G401.6 (cell line): ENCODE measurements around the gene RANBP17.
"Not testable (repeated sequence)": the region's sequence is repeated elsewhere in the genome, so short reads cannot be mapped to it uniquely, and the experiment has no call there.

Source experiments
- FAIRE-seq: peaks from 2 replicates; lab custom pipeline; 2012; peaks lifted over from hg19 to GRCh38; lab: Jason Lieb, UNC

RANBP17 gene

DNA sequence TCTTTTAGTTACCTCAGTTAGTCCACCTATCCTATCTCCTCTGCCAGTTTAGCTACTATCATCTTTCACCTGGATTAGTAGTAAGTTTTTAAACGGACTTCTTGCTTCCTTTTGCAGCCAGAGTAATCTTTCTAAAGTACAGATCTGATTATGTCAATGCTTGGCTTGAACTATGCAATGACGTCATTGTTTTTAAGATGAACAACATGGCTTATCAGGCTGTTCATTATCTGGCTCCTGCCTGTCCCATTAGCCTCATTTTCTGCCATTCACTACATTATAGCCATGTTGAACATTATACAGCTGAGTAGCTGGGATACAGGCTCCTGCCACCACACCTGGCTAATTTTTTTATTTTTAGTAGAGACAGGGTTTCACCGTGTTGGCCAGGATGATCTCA is 98.7 kb downstream of the RANBP17 start:
- no peak for FAIRE-seq

GRCh38 chr5:170963521-170963920 is 101.7 kb downstream of the RANBP17 start:
- FAIRE-seq = no peak

- no peak for FAIRE-seq
Measured at GRCh38 chr5:170974461-170974860, 112.6 kb downstream of the RANBP17 start.

- FAIRE-seq = not testable (repeated sequence)
Measured at GRCh38 chr5:170980261-170980660, 118.4 kb downstream of the RANBP17 start.

- no peak for FAIRE-seq
Measured at GRCh38 chr5:170985486-170985885, 123.7 kb downstream of the RANBP17 start.

DNA sequence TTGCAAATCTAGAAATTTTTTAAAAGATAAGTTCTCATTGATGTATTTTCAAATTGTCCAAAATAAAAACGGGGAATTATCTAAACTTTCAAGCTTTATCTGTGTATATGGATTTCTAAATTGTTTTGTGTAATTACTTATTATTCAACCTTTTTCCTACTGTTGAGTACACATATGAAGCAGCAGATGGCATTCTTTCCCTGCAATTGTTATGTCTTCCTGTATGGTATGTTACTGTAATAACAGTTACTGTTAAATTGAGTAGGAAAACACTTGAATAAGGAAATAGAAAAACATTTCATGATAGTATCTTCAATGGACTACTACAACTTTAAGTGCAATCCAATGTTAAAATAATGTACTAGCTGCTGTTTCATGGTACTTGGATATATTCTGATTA is 124.8 kb downstream of the RANBP17 start:
- peak; percentile 76 for FAIRE-seq

GRCh38 chr5:170993476-170993875 is 131.7 kb downstream of the RANBP17 start:
- no peak for FAIRE-seq

GRCh38 chr5:171010086-171010485 is 148.3 kb downstream of the RANBP17 start:
- no peak for FAIRE-seq

DNA sequence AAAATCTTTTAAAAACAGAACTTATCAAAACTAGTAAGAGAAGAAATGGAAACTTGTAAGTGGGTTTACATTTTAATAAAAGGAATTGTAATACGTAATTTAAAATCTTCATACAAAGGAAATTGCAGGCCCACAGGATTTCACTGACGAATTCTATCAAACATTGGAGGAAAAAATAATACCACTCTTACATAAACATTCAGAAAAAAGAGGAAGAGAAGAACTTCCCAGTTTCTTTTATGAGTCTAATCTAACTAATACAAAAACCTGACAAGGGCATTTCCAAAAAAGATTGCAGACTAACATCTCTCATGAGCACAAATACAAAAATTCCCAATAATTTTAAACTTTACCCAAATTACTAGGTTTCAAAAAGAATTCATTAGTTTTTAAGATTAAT is 149.0 kb downstream of the RANBP17 start:
- FAIRE-seq = no peak

DNA sequence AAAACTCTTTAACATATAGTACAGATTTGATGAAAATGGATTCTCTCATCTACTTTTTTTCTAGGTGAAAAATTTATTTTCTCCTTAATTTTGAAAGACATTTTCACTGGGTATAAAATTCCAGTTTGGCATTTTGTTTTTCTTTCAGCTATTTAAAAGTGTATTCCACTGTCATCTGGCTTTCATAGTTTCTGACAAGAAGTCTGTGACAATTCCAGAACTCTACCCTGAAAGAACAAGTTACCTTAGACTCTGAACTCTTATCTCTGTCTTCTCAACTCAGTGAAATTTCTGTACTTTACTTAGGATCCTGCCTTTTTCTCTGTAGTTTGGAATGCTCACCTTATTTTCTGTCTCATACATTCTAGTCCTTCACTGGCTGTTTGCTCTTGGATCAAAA is 161.7 kb downstream of the RANBP17 start:
- no peak for FAIRE-seq

DNA sequence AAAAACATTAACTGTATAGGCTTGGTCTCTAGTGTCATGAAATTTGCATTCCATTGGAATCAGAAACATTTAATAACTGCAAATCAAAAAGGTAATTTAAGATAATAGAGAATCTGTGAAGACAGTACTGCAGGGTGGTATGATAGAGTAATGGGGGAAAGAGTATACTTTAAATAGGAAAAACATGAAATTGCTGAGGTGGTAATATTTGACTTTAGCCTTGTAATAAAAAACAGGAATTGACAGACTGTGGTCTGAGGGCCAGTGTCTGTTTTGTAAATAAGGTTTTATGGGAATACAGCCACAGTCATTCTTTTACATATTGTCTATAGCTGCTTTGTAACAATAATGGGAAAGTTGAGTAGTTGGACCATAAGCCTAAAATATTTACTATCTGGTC is 162.3 kb downstream of the RANBP17 start:
- FAIRE-seq = no peak

GRCh38 chr5:171029401-171029800 is 167.6 kb downstream of the RANBP17 start:
- no peak for FAIRE-seq

DNA sequence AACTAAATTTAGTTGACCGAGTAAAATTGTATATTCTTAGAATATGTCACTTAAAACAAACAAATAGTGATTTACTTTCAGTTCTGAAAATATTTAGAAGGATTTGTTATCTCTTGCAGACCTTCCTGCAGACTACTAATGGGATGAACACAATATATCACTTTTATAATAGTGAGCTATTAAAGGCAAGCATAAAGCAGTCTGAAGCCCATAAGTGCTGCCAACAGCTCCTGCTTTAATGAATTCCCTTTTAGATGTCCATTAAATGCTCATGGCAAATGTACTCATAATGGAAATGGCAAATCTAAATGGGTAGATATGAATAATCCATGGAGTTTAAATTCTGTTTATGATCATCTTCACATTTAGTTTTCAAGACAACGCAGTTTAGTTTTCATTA is 170.2 kb downstream of the RANBP17 start:
- FAIRE-seq = no peak

DNA sequence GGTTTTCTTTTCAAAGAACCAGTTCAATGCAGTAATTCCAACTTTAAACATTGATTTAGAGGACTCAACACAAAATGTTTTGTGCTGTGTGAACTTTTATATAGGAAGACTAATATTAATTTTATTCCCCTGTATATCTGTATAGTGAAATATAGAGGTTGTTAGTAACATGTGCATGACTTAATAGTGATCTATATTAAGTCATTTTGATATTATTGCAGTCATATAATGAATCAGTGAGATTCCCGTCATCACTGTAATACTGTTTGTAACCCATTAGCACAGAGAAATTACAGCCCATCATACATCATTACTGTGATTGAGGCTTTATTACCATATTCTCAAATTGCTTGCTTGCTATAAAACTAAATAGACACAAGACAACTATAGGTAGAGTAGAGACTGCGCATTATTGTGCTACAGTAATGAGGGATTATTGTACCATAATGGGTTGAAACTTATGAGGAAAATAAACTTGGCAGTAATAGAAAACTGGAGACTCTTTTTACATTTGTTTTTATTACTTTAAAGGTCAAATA is 170.7 kb downstream of the RANBP17 start:
- FAIRE-seq = no peak

DNA sequence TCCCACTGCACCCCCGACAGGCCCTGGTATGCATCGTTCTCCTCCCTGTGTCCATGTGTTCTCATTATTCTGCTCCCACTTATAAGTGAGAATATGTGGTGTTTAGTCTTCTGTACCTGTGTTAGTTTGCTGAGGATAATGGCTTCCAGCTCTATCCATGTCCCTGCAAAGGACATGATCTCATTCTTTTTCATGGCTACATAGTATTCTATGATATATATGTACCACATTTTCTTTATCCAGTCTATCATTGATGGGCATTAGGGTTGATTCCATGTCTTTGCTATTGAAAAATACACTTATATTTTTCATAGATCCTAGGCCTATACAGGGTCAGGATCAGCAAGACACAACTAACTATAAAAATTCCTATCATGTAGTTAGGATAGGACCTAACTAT is 180.1 kb downstream of the RANBP17 start:
- FAIRE-seq = not testable (repeated sequence)

DNA sequence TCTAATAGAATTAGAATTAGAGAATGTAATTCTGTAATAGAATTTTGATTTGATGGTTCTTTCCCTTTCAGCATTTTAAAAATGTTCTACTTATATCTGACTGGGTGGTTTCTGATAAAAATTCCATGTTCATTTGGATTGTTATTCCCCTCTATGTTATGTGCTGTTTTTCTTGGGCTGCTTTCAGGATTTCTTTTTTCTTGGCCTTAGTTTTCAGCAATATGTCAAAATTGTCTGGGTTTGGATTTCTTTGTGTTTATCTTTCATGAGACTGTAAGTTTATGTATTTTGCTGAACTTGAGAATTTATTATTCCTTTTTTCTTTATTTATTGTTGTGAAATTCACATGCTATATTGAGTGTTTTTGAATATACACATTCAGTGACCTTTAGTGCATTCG is 189.1 kb downstream of the RANBP17 start:
- no peak for FAIRE-seq

DNA sequence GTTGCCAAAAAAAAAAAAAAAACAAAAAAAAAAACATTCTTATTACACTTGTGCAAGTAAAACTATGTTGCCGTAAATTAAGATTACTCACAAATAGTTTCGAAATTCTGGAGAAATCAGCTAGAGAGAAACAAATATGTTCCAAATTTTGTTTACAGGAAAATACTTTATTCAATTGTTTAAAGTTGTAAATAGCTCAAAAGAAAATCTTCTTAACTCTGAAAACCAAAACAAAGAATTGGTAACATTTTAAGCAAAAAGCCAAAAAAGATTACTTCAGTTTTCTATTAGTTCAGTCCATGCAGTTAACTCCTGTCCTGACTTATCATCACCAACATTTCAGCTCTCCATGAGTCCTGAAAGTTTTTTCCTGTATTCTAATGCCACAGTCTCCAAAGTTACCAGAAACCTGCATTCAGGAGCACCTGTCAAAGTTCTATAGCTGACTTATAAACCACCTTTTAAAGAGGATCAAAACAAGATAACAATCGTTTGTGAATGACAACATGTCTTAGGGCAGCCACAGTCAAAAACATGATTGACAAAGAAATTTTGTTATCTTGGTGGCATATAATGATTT is 194.1 kb downstream of the RANBP17 start:
- no peak for FAIRE-seq

- FAIRE-seq = no peak
Measured at GRCh38 chr5:171067540-171068130, 205.8 kb downstream of the RANBP17 start.

DNA sequence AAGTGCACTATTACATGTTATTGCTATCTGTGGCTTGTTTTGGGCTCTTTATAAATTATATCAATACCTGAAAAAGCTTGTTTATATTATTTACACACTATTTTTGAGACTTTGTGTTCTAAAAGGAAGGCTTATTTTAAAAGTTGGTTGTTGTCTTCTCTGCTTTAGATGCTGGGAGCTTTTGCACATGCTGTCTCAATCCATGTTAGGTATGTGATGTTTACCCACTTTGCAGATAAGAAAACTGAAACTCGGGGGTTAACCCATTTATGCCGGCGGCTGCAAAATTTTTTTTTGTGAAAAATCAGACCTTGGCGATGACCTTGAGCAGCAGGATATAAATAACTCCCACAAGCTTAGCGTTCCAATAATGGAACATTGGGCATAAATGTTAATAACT is 212.9 kb downstream of the RANBP17 start:
- FAIRE-seq = no peak

DNA sequence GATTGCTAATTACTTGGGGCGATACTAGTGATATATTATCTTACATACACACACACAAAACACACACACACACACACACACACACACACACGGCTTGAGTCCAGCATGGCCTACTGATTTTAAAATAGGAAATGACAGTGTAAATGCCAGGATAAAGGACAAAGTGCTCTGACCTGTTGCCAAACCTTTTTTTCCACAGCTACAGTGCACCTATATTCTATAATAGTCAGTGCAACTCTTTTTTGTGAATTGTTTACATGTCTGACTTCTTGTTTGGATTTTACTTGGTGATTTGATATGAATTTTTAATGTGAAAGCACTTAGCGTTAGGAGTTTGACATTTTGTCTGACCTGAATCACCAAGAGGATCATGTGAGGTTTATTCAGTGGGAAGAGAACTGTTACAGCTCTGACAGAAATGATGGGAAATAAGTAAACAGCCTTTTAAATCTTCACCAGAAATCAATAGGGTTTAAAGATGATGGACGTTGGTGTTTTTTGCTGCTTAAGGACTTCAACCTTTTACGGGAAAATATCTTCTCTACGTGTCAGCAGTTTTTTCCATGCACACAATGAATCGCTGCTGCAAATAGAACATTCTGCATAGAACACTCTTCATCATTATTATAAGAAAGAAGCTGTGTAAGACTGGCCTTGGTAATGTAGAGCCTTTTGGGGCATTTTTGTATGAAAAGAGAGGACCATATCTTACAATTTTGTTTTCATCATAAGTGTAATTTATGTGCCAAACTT is 218.5 kb downstream of the RANBP17 start:
- FAIRE-seq = no peak

- FAIRE-seq = peak; percentile 34
Measured at GRCh38 chr5:171081319-171081718, 219.5 kb downstream of the RANBP17 start.

- no peak for FAIRE-seq
Measured at GRCh38 chr5:171092194-171092593, 230.4 kb downstream of the RANBP17 start.

GRCh38 chr5:171093598-171093997 is 231.8 kb downstream of the RANBP17 start:
- no peak for FAIRE-seq

- no peak for FAIRE-seq
Measured at GRCh38 chr5:171094356-171094755, 232.5 kb downstream of the RANBP17 start.
